Fibroblast of skin of abdomen (primary cell): ENCODE measurements around the gene DELE1. TPM values are rescaled to one million over a fixed set of nuclear protein-coding genes. Genes with fewer than 3 reads are reported as not detected.

Source experiments
- DNase-seq: peaks from one replicate; pipeline ENCODE4 v3.0.0-alpha.2; 2013
- polyA plus RNA-seq, 2 experiments: library from polyadenylated mRNA; unstranded; fragments of 120-200 nt; gene quantifications; one replicate each; pipeline ENCODE4 v1.2.1, GENCODE V29; 2013; ENCODE audit not compliant: insufficient read length in 2 of 2

DELE1 gene
- polyA plus RNA-seq (2013, experiment 1 of 2; ENCODE audit: insufficient read length), result 49.7 TPM
- 48.3 TPM for polyA plus RNA-seq (2013, experiment 2 of 2; ENCODE audit: insufficient read length)

- peak; percentile 92 for DNase-seq
Measured at GRCh38 chr5:141923448-141924313, at the start of gene DELE1. TSS of gene DELE1 (plus strand) at chr5:141923871. CDS start at chr5:141923942, 71 bp downstream.

- no peak for DNase-seq
Measured at GRCh38 chr5:141873933-141874261, 49.8 kb upstream of the DELE1 start.

- no peak for DNase-seq
Measured at GRCh38 chr5:141874262-141874964, 49.3 kb upstream of the DELE1 start.

GRCh38 chr5:141875022-141875740 is 48.5 kb upstream of the DELE1 start:
- no peak for DNase-seq

- no peak for DNase-seq
Measured at GRCh38 chr5:141875795-141876627, 47.7 kb upstream of the DELE1 start.

- DNase-seq, result no peak
Measured at GRCh38 chr5:141876628-141877355, 46.9 kb upstream of the DELE1 start.

- DNase-seq, result no peak
Measured at GRCh38 chr5:141877356-141878185, 46.1 kb upstream of the DELE1 start.

GRCh38 chr5:141878186-141878710 is 45.4 kb upstream of the DELE1 start, which contains the start of gene PCDH1:
TSS of gene PCDH1 (minus strand) at chr5:141878410. CDS start at chr5:141878262, 148 bp downstream.
- peak; percentile 23 for DNase-seq

- peak; percentile 80 for DNase-seq
Measured at GRCh38 chr5:141878711-141879425, 44.8 kb upstream of the DELE1 start.

- no peak for DNase-seq
Measured at GRCh38 chr5:141879426-141879759, 44.3 kb upstream of the DELE1 start.

- DNase-seq, result no peak
Measured at GRCh38 chr5:141879941-141880738, 43.5 kb upstream of the DELE1 start.

GRCh38 chr5:141880961-141881801 is 42.5 kb upstream of the DELE1 start:
- DNase-seq, result no peak

- DNase-seq, result no peak
Measured at GRCh38 chr5:141881886-141882285, 41.8 kb upstream of the DELE1 start.

GRCh38 chr5:141882594-141883183 is 41.0 kb upstream of the DELE1 start:
- no peak for DNase-seq

- DNase-seq, result peak; percentile 17
Measured at GRCh38 chr5:141883184-141883891, 40.3 kb upstream of the DELE1 start.

- no peak for DNase-seq
Measured at GRCh38 chr5:141883892-141884318, 39.8 kb upstream of the DELE1 start.
